Panc1 (cell line): ENCODE results near the gene CFAP410. TPM values are rescaled to one million over a fixed set of nuclear protein-coding genes. Genes with fewer than 3 reads are reported as not detected.

Experiments
- ATAC-seq: fragments of 200-7000 bp; cut with Tn5 transposase; 2 replicates; pipeline ENCODE4 v1.9.1; 2020; ENCODE audit warnings: mild to moderate bottlenecking, moderate library complexity
- BruUV-seq: library from RNA; stranded (reverse); fragments of 400-500 nt; replicated peaks from 2 replicates; lab custom pipeline; 2021; lab: Mats Ljungman, UMichigan
- CTCF ChIA-PET: fragments of 300-600 bp; sonication (Branson Sonifier 250); formaldehyde crosslinking; loops from one replicate; lab custom pipeline; 2022; ENCODE audit warnings: antibody characterized with exemption; lab: Charles Lee
- POLR2A ChIA-PET: fragments of 300-600 bp; sonication (Branson Sonifier 250); formaldehyde crosslinking; loops from one replicate; lab custom pipeline; 2022; ENCODE audit warnings: antibody characterized with exemption; lab: Charles Lee
- DNase-seq: peaks from one replicate; pipeline ENCODE4 v3.0.0-alpha.2; 2010; ENCODE audit warnings: low read depth, low spot score
- H3K27ac ChIP-seq: 2 replicates; pipeline ENCODE4 v1.5.1; 2011; ENCODE audit warnings: mild to moderate bottlenecking, low read length, inconsistent platforms
- H3K27me3 ChIP-seq: fragments of 200-500 bp; sonication (Bioruptor generic); 2 replicates; pipeline ENCODE4 v1.6.0; 2014; ENCODE audit warnings: low read length, inconsistent platforms; ENCODE audit not compliant: control insufficient read depth, insufficient read depth
- H3K36me3 ChIP-seq: fragments of 200-500 bp; sonication (Bioruptor generic); 2 replicates; pipeline ENCODE4 v1.5.1; 2014; ENCODE audit warnings: inconsistent platforms, mild to moderate bottlenecking, low read length, moderate library complexity; ENCODE audit not compliant: control insufficient read depth, insufficient read depth
- H3K4me1 ChIP-seq: 2 replicates; pipeline ENCODE4 v1.5.1; 2011; ENCODE audit warnings: inconsistent platforms, mild to moderate bottlenecking, low read length, moderate library complexity; ENCODE audit not compliant: control insufficient read depth, insufficient read depth
- H3K4me3 ChIP-seq, 2 experiments: 2 replicates each; pipeline ENCODE4 v1.5.1; 2011 to 2012; ENCODE audit warnings: low read depth in 2 of 2, low read length in 2 of 2, mild to moderate bottlenecking in 2 of 2, inconsistent platforms in 1 of 2, moderate library complexity in 1 of 2
- H3K9me3 ChIP-seq: fragments of 200-500 bp; sonication (Bioruptor generic); 2 replicates; pipeline ENCODE4 v1.5.1; 2014; ENCODE audit warnings: low read depth, mild to moderate bottlenecking, inconsistent platforms, low read length, moderate library complexity; ENCODE audit not compliant: control insufficient read depth, insufficient read depth
- POLR2AphosphoS5 ChIP-seq: IDR thresholded peaks from 2 replicates; pipeline ENCODE4 v1.6.1; 2012; ENCODE audit warnings: mild to moderate bottlenecking, low read depth, low read length, moderate library complexity
- REST ChIP-seq, 2 experiments: IDR thresholded peaks; 2 replicates each; pipeline ENCODE4 v1.6.1; 2011 to 2012; ENCODE audit warnings: low read depth in 2 of 2, control low read depth in 1 of 2, low read length in 1 of 2, mild to moderate bottlenecking in 1 of 2, moderate library complexity in 1 of 2; ENCODE audit not compliant: insufficient read depth in 1 of 2
- SIN3A ChIP-seq: IDR thresholded peaks from 2 replicates; pipeline ENCODE4 v1.6.1; 2012; ENCODE audit warnings: low read depth, mild to moderate bottlenecking, low read length, moderate library complexity, borderline replicate concordance; ENCODE audit not compliant: insufficient read depth
- TCF7L2 ChIP-seq: IDR thresholded peaks from 2 replicates; pipeline ENCODE4 v1.6.1; 2011; ENCODE audit warnings: mild to moderate bottlenecking, low read depth, low read length, inconsistent platforms
- in situ Hi-C: cut with HindIII; loops from 2 replicates; pipeline ENCODE4 v1.10.0; 2016; ENCODE audit warnings: low sequenced_read_pairs, low pct_unique_long_range_greater_than_20kb
- intact Hi-C: fragments of 100-400 bp; cut with micrococcal nuclease; formaldehyde crosslinking; loops from one replicate; pipeline ENCODE4 v1.10.0; 2022; ENCODE audit not compliant: unreplicated experiment
- total RNA-seq: library from RNA; stranded (reverse); gene quantifications from one replicate; pipeline ENCODE4 v1.2.1, GENCODE V29; 2021; ENCODE audit not compliant: unreplicated experiment
- TF ChIP-seq, protein P1 (sequence below): fragments of 450-650 bp; IDR thresholded peaks from 2 replicates; pipeline ENCODE4 v1.5.1; 2017; ENCODE audit warnings: mild to moderate bottlenecking

The CFAP410 gene
- total RNA-seq, 1 experiment from 2014 or later = 11.8 TPM

- no peak for TF ChIP-seq POLR2AphosphoS5
- no peak for TF ChIP-seq REST (IDR thresholded peaks at IDR 0.05; ENCODE audit: insufficient read depth in 1 of 2, low read depth in 2 of 2, low read length in 1 of 2)
- TF ChIP-seq, protein P1, sequence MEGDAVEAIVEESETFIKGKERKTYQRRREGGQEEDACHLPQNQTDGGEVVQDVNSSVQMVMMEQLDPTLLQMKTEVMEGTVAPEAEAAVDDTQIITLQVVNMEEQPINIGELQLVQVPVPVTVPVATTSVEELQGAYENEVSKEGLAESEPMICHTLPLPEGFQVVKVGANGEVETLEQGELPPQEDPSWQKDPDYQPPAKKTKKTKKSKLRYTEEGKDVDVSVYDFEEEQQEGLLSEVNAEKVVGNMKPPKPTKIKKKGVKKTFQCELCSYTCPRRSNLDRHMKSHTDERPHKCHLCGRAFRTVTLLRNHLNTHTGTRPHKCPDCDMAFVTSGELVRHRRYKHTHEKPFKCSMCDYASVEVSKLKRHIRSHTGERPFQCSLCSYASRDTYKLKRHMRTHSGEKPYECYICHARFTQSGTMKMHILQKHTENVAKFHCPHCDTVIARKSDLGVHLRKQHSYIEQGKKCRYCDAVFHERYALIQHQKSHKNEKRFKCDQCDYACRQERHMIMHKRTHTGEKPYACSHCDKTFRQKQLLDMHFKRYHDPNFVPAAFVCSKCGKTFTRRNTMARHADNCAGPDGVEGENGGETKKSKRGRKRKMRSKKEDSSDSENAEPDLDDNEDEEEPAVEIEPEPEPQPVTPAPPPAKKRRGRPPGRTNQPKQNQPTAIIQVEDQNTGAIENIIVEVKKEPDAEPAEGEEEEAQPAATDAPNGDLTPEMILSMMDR = no peak
- no peak for TF ChIP-seq TCF7L2
- TF ChIP-seq SIN3A = no peak
- intact Hi-C loops = no loop called here
- no peak for ATAC-seq
- no peak overlapping the region for H3K4me3 ChIP-seq
- no peaks in the 10 kb centered on the region for H3K27me3 ChIP-seq
- BruUV-seq = no TSS peak
- ChIA-PET CTCF (no interaction called here), POLR2A (no interaction called here)
- no peak overlapping the region for H3K27ac ChIP-seq
- DNase-seq = no peak
- in situ Hi-C loops = no loop called here
- no peaks in the 10 kb centered on the region for H3K36me3 ChIP-seq
- no peaks in the 10 kb centered on the region for H3K9me3 ChIP-seq
- H3K4me1 ChIP-seq = no peaks in the 10 kb centered on the region; the same call in 1 of the 2 replicates
These were observed 10.8 kb downstream of the CFAP410 start for GRCh38 chr21:44328242-44328895.

- Histone ChIP-seq H3K4me1 (no peaks in the 10 kb centered on the region; the same call in 1 of the 2 replicates), H3K4me3 (no peak overlapping the region), H3K27me3 (no peaks in the 10 kb centered on the region), H3K27ac (no peak overlapping the region), H3K9me3 (no peaks in the 10 kb centered on the region), H3K36me3 (no peaks in the 10 kb centered on the region)
- in situ Hi-C loops = no loop called here
- CTCF ChIA-PET = no interaction called here
- ATAC-seq (no peak), DNase-seq (no peak)
- POLR2A ChIA-PET = no interaction called here
- no peak for TF ChIP-seq REST (IDR thresholded peaks at IDR 0.05; ENCODE audit: insufficient read depth in 1 of 2, low read depth in 2 of 2, low read length in 1 of 2)
- TF ChIP-seq, protein P1 = no peak
- no peak for TF ChIP-seq SIN3A
- no peak for TF ChIP-seq POLR2AphosphoS5
- TF ChIP-seq TCF7L2 = no peak
- no TSS peak for BruUV-seq
- intact Hi-C loops = no loop called here
These were observed 11.6 kb downstream of the CFAP410 start for GRCh38 chr21:44327603-44327974.
